Measurements from ENCODE around the gene NOP10.
"Not testable (repeated sequence)": the region's sequence is repeated elsewhere in the genome, so short reads cannot be mapped to it uniquely, and the experiment has no call there.

NOP10 gene

GRCh38 chr15:34358948-34359347 lies 16.0 kb upstream of the NOP10 start:
- no peak for DNase-seq (ENCODE audit: low read depth, low spot score)

DNA sequence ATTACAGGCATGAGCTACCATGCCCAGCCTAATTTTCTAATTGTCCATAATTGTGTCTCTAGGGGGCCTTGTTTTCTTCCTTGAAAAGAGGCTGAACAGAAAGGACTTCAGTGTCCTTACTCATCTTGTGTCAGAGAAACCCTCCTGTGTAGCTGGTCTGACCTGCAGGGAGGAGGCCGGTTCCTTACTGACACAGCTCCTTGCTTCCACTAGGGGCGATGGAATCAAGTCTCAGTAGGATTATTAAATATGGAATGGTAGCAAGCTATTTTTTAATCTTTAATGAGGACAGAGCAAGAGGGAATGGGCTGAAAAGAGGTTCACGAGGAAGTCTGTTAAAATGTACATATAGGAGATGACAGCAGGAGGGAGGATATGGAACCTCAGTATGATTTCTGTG lies 15.4 kb upstream of the NOP10 start:
- DNase-seq (ENCODE audit: low read depth, low spot score) = no peak

- DNase-seq (ENCODE audit: low read depth, low spot score) = no peak
These were observed 14.7 kb upstream of the NOP10 start for GRCh38 chr15:34357653-34358052.

DNA sequence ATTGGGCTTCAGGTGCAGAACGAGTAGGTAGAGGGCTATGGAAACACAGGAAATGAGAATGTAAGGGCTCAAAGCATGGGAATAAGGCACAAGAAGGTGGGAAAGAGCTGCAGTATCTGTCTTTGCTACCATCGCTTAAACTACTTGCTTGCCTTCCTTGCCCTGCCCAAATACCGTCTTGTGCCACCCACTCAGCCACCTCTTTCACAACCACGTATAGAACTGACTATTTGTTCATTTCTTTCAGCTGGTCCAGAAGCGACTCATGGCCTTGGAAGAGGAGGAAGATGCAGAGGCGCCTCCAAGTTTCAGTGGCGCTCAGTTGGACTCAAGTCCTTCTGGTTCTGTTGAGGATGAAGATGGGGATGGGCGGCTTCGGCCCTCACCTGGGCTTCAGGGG lies 12.3 kb upstream of the NOP10 start:
- no peak for DNase-seq (ENCODE audit: low read depth, low spot score)

- no peak for DNase-seq (ENCODE audit: low read depth, low spot score)
These were observed 11.3 kb upstream of the NOP10 start for GRCh38 chr15:34354286-34354685.

GRCh38 chr15:34353627-34354026 lies 10.7 kb upstream of the NOP10 start:
- DNase-seq (ENCODE audit: low read depth, low spot score) = peak; percentile 26

DNA sequence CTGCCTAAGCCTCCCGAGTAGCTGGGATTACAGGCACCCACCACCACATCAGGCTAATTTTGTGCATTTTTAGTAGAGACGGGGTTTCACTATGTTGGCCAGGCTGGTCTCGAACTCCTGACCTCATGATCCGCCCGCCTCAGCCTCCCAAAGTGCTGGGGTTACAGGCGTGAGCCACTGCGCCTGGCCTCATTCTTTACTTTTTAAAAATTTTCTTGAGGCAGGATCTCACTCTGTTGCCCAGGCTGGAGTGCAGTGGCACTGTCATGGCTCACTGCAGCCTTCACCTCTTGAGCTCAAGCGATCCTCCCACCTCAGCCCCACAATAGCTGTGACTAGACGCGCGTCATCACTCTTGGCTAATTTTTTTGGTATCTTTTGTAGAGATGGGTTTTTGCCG lies 10.1 kb upstream of the NOP10 start:
- not testable (repeated sequence) for DNase-seq (ENCODE audit: low read depth, low spot score)

DNA sequence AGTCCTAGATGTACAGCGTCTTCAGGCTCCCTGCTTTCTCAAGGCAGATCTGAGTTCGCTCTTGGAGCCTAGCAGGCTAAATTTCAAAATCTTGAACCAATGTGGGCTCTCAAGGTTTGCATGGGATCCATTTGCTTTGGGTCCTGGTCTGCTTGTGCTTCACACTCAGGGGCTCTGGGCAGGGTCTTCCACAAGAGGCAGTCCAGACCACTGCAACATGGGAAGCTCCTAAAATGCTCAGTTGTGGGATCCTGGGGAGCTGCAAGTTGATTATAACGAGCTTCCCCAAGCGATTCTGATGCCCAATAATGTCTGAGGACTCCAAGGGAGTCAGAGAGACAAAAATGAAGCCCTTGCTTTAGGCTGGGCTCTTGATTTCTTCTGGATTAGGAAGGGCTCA lies 6.8 kb upstream of the NOP10 start:
- DNase-seq (ENCODE audit: low read depth, low spot score) = no peak

DNA sequence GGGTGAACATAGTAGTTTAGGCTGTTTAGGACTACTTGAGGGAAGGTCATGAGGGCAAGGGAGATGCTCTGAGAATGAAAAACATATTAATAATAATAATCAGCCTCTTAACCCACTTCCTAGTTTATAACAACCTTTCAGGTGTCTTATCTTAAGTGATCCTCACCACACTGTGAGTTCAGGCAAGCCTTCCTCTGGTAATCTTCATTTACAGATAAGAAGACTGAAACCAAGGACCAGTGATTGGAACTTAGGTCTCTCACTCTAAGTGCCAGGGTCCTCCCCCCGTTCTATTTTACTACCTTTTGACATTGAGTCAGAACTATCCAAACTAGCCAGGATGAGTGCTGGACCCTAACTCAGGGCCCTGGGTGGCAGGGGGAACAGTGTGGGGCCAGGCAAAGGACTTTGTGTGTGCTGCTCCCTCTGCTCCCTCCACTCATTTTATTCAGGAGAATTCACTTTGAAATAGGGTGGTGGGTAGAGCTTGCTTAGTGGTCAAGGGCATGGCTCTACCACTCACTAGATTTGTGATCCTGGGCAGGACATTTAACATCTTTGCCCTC lies 5.9 kb upstream of the NOP10 start:
- no peak for DNase-seq (ENCODE audit: low read depth, low spot score)

DNA sequence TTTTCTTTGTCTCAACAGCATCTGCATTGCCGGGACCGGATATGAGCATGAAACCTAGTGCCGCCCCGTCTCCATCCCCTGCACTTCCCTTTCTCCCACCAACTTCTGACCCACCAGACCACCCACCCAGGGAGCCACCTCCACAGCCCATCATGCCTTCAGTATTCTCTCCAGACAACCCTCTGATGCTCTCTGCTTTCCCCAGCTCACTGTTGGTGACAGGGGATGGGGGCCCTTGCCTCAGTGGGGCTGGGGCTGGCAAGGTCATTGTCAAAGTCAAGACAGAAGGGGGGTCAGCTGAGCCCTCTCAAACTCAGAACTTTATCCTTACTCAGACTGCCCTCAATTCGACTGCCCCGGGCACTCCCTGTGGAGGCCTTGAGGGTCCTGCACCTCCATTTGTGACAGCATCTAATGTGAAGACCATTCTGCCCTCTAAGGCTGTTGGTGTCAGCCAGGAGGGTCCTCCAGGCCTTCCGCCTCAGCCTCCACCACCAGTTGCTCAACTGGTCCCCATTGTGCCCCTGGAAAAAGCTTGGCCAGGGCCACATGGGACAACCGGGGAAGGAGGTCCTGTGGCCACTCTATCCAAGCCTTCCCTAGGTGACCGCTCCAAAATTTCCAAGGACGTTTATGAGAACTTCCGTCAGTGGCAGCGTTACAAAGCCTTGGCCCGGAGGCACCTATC lies 5.2 kb upstream of the NOP10 start:
- DNase-seq (ENCODE audit: low read depth, low spot score) = no peak

DNA sequence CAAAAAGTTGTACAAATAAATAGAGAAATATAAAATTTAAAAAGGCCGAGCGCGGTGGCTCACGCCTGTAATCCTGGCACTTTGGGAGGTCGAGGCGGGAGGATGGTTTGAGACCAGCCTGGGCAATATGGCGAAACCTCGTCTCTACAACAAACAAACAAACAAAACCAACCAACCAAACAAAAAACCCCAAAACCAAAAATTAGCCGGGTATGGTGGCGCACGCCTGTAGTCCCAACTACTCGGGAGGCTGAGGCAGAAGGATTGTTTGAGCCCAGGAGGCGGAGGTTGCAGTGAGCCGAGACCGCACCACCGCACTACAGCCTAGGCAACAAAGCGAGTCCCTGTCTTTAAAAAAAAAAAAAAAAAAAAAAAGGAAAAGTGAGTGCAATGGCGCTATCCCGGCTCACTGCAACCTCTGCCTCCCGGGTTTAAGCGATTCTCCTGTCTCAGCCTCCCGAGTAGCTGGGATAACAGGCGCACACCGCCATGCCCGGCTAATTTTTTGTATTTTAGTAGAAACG lies 661 bp downstream of the NOP10 start:
- peak; percentile 39 for DNase-seq (ENCODE audit: low read depth, low spot score)

DNA sequence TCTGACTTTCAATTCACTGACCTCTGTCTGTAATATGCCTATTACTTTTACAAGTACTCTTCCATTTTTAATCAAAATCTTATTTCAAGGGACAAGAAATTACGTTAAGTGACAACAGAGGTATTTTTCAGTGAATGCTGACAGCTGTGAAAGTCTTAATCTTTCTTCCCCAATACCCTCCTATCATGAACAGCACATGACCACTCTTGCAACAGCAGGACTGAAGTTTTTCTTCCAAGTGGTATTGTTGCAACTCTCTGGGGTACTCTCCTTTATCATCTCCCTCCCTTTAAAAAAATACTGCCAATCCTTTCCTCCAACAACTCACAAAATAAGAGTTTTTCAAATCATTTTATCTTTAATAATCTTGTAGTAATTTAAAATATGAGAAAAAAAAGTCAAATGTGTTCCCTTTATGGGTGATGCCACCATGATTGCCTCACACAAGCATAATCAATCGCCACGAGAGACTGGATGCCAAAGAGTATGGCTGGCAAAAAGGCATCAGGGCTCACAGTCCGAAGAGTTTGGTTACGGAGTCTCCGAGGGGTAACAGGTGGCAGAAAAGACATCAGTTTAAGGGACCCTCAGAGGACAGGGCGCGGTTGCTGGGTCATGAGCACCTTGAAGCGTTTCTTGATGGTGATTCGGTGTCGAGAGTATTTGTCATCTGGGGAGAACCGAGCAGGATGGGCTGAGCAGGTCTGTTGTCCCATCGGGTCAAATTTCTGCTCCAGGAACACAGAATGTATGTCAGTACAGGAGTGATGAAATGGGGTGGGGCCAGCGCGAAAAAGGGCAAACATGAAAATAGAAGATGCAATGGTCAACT lies 1.3 kb downstream of the NOP10 start:
- DNase-seq (ENCODE audit: low read depth, low spot score) = peak; percentile 29

GRCh38 chr15:34339946-34340345 lies 3.0 kb downstream of the NOP10 start:
- DNase-seq (ENCODE audit: low read depth, low spot score) = no peak

DNA sequence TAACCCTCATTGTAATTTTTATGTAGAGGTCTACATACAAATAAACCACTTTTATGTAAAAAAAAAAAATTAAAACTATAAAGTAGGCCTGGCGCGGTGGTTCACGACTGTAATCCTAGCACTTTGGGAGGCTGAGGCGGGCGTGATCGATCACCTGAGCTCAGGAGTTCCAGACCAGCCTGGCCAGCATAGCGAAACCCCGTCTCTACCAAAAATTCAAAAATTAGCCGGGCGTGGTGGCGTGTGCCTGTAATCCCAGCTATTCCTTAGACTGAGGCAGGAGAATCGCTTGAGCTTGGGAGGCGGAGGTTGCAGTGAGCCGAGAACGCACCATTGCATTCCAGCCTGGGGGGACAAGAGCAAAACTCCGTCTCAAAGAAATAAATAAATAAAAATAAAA lies 4.6 kb downstream of the NOP10 start:
- DNase-seq (ENCODE audit: low read depth, low spot score) = peak; percentile 43

DNA sequence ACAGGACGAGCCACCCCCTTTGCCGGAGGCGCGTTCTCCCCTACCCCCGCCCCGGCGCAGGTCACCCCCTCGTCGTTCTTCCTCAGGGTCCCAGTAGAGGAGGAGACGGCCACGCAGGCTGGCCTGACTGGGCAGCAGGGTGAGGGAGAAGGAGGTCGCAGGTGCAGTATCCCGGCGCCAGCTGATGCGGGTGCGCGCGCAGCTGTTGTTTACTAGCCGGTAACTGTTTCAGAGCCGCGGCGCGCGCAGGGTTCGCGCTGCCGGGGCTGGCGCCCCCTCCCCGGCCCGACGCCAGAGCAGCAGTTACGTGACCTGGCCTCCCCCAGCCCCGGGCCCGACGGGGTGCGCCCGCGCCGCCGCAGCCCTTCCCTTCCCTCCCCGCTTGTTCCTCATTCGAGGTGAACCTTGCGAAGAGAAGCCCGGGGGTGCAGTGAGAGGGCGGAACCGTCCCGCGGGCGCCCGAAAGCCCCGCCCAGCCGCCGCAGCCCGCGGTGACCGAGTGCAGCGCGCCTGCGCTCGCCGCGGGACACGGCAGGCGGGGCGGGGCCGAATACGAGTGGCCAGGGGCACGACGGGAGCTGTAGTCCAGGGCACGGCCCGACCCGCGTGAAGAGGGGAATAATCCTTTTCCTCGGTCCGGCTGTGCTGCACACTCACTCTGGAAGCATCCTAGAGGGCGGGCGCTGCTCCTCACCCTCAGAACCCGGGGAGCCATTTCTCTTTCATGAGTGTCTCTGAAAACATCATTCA lies 5.2 kb downstream of the NOP10 start, which contains the start of gene SLC12A6:
Gene SLC12A6 (minus strand): TSS at position 225 of the 750 bp plus-strand sequence. CDS start 1,101 bp downstream, outside the sequence.
- peak; percentile 94 for DNase-seq (ENCODE audit: low read depth, low spot score)

DNA sequence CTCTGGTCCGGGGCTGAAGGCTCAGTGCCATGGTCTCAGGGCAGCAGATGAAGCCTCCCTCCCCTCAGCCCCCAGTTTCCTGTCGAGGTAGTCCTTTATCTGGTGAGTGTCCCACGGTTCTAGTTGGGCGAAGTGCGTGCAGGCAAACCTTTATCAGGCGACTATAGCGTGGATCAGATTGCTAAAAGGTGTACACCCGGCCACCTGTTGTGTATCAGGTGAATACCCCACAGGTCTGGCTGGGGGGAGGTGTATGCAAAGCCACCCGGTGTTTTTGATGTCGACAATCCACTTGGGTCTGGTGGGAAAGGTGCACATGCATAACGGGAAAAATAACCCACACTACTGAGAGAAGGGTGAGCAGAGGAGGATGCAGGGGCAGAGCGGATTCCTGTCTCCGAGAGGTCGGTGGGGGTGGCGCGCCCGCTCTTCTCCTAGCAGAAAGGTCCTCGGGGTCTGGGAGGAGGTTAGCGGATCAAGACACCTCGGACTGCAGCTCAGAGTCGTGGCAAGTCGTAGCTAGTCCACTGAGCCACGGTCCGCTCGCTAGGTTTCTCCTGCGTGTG lies 5.9 kb downstream of the NOP10 start:
- DNase-seq (ENCODE audit: low read depth, low spot score) = no peak

GRCh38 chr15:34336231-34336990 lies 6.5 kb downstream of the NOP10 start:
- no peak for DNase-seq (ENCODE audit: low read depth, low spot score)

DNA sequence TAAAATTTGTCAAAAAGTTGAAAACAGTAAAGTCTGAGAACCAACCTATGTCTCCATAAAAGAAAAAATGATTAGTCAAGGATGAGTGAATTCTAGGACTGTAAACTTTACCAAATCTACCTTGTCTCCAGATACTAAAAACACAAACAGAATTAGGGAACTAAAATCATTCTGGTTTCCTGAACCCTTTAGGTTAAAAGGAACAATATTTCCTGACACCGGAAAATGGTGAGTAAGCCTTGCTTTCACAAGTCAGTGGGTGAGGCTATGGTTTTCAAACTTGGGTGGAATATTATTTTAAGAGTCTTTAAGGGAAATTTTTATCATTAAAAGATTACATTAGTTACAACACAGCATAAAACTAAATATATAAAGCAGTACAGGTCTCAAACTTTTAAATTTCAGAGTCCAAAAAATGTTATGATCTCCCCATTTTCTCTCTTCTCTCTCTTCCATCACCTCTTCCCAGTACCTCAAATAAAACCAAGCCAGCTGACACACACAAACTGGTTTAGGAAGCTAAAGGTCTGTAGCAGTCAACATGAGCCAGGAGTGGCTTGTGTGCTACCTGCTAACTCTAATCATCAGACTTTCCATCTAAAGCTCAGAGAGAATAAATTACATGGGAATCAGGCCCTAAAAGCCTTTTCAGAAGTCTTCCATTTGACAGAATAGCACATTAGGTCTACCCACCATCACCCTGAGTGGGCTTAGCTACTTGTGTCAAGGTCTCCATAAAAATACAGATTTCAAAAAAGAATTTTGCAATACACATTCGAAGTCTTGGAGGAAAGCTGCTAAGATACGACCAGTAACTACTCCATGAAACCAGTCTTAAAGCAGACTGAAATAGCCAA lies 7.5 kb downstream of the NOP10 start:
- no peak for DNase-seq (ENCODE audit: low read depth, low spot score)

- DNase-seq (ENCODE audit: low read depth, low spot score) = no peak
These were observed 8.3 kb downstream of the NOP10 start for GRCh38 chr15:34334672-34335071.
